ENCODE measurements around the gene TENT4A.

Gene TENT4A

DNA sequence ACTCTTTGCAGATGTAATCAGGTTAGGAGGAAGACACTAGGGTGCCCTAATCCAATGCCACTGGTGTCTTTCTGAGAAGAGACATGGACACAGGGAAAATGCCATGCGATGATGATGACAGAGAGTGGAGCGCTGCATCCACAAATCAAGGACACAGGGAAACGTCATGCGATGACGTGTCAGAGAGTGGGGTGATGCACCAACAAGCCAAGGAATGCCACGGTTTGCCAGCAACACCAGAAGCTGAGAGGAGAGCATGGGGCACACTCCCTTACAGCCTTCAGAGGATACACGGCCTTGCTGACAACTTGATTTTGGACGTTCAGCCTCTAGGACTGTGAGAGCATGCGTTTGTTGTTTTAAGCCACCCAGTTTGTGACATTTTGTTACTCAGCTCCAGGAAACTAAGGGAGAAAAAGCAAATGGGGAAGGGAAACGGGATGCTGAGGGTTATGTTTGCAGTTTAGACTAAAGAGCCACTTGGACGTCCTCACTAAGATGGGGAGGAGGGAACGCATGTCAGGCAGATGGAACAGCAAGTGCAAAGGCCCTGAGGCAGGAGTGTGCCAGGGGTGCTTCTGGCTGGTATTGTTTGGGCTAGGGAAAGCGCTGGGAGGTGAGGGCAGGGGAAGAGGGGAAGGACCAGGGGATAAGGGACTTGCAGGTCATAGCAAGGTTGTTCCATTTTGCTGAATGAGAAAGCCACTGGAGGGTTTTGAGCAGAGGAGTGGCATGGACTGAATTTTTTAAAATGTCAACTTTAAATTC lies 2.5 kb upstream of the TENT4A start:
- TF ChIP-seq, protein P1, sequence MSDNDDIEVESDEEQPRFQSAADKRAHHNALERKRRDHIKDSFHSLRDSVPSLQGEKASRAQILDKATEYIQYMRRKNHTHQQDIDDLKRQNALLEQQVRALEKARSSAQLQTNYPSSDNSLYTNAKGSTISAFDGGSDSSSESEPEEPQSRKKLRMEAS (IDR thresholded peaks at IDR 0.05; ENCODE audit: low read depth, low read length): no peak
- TF ChIP-seq, protein P2, sequence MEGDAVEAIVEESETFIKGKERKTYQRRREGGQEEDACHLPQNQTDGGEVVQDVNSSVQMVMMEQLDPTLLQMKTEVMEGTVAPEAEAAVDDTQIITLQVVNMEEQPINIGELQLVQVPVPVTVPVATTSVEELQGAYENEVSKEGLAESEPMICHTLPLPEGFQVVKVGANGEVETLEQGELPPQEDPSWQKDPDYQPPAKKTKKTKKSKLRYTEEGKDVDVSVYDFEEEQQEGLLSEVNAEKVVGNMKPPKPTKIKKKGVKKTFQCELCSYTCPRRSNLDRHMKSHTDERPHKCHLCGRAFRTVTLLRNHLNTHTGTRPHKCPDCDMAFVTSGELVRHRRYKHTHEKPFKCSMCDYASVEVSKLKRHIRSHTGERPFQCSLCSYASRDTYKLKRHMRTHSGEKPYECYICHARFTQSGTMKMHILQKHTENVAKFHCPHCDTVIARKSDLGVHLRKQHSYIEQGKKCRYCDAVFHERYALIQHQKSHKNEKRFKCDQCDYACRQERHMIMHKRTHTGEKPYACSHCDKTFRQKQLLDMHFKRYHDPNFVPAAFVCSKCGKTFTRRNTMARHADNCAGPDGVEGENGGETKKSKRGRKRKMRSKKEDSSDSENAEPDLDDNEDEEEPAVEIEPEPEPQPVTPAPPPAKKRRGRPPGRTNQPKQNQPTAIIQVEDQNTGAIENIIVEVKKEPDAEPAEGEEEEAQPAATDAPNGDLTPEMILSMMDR (IDR thresholded peaks at IDR 0.05; ENCODE audit: low read depth, low read length): no peak
- TF ChIP-seq POLR2A (IDR thresholded peaks at IDR 0.05; ENCODE audit: extremely low read depth, insufficient read length): no peak
- TF ChIP-seq MYC (IDR thresholded peaks at IDR 0.05; ENCODE audit: low read depth, low read length): no peak
- H3K4me3 ChIP-seq (ENCODE audit: low read depth, low read length): no peak overlapping the region
- no peak for DNase-seq (ENCODE audit: low read depth)

DNA sequence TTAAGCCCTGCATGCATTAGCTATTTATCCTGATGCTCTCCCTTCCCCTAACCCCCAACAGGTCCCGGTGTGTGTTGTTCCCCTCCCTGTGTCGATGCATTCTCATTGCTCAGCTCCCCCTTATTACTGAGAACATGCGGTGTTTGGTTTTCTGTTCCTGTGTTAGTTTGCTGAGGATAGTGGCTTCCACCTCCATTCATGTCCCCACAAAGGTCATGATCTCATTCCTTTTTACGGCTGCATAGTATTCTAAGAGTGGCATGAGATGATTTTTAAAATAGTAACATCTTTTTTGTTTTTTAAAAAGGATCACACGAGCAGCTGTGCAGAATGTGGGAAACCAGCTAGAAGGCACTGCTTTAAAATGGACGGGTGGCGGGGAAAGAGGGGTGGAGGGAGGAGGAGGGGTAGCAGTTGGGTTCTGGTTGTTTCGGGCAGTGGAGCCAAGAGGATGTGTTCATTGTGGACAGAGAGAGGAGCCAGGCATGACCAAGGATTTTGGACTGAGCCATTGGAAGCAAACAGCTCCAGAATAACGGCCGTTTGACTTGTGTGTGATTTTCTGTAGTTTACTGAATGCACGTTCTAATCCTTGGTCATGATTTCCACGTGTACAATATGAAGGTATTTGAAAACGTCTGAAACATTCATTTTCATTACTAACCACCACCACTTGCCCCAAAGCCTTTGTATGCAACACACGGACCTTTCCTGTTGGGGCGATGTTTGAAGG lies 1.7 kb upstream of the TENT4A start:
- DNase-seq (ENCODE audit: low read depth): no peak
- TF ChIP-seq, protein P1 (IDR thresholded peaks at IDR 0.05; ENCODE audit: low read depth, low read length): peak; percentile 56
- TF ChIP-seq, protein P2 (IDR thresholded peaks at IDR 0.05; ENCODE audit: low read depth, low read length): no peak
- no peak for TF ChIP-seq MYC (IDR thresholded peaks at IDR 0.05; ENCODE audit: low read depth, low read length)
- no peak for TF ChIP-seq POLR2A (IDR thresholded peaks at IDR 0.05; ENCODE audit: extremely low read depth, insufficient read length)
- H3K4me3 ChIP-seq (ENCODE audit: low read depth, low read length): peak overlapping the region; percentile 71

DNA sequence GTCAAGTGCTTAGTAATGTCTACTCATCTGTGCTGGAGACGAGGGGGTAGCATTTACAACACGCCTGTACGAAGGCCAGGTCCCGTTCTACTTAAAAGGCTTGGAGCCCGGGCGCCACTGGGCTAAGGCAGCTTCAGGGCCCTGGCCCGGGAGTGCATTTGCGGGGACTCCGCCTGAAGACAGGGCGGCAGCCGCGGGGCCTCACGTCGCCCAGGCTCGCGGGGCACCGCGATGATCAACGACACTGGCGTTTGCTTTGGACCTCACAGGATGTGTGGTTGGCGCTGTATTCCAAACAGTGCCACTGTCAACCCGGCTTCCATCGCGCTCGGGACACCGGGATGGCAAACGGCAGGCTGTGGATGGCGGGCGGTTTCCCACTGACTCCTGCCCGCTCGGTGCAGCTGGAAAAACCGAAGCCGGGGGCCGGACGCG lies 1.1 kb upstream of the TENT4A start:
- TF ChIP-seq, protein P2 (IDR thresholded peaks at IDR 0.05; ENCODE audit: low read depth, low read length): peak; percentile 10
- TF ChIP-seq, protein P1 (IDR thresholded peaks at IDR 0.05; ENCODE audit: low read depth, low read length): no peak; the same call in 1 of the 2 replicates
- TF ChIP-seq MYC (IDR thresholded peaks at IDR 0.05; ENCODE audit: low read depth, low read length) (no peak), POLR2A (IDR thresholded peaks at IDR 0.05; ENCODE audit: extremely low read depth, insufficient read length) (peak; percentile 19)
- DNase-seq (ENCODE audit: low read depth): peak; percentile 78
- peak overlapping the region; percentile 71 for H3K4me3 ChIP-seq (ENCODE audit: low read depth, low read length)

DNA sequence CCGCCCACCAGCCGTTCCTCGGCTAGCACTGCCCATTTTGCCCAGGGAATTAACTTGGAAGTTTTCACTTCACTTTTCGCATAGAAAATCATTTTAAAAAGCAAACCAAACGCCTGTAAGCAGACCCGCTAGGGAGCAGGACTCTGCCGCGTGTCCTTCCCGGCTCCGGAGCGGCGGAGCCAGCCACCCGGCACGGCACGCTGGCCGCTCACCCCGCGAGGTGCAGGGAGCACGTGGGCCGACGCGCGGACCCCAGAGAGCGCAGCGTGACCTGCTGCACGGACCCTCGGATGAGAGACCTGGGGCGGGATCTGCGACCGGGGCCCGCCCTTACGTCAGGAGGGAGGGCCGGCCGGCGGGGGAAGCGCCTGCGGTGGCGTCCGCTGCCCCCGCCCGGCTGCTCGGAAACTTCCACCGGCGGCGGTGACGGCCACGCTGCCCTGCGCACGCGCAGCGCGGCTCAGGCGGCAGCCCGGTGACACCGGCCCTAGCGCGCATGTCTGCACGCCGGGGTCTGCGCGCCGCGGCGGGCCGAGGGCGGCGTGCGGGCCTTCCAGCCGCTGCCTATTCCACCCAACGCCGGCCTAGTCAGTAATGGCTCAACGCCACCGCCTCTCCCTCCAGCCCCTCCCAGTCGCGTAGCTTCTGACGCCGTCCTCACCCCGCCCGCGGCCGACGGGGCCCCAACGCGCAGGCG lies 507 bp upstream of the TENT4A start:
- DNase-seq (ENCODE audit: low read depth): peak; percentile 97
- H3K4me3 ChIP-seq (ENCODE audit: low read depth, low read length): peak overlapping the region; percentile 71
- TF ChIP-seq POLR2A (IDR thresholded peaks at IDR 0.05; ENCODE audit: extremely low read depth, insufficient read length) (peak; percentile 78), MYC (IDR thresholded peaks at IDR 0.05; ENCODE audit: low read depth, low read length) (peak; percentile 98)
- TF ChIP-seq, protein P2 (IDR thresholded peaks at IDR 0.05; ENCODE audit: low read depth, low read length): no peak
- TF ChIP-seq, protein P1 (IDR thresholded peaks at IDR 0.05; ENCODE audit: low read depth, low read length): peak; percentile 98

DNA sequence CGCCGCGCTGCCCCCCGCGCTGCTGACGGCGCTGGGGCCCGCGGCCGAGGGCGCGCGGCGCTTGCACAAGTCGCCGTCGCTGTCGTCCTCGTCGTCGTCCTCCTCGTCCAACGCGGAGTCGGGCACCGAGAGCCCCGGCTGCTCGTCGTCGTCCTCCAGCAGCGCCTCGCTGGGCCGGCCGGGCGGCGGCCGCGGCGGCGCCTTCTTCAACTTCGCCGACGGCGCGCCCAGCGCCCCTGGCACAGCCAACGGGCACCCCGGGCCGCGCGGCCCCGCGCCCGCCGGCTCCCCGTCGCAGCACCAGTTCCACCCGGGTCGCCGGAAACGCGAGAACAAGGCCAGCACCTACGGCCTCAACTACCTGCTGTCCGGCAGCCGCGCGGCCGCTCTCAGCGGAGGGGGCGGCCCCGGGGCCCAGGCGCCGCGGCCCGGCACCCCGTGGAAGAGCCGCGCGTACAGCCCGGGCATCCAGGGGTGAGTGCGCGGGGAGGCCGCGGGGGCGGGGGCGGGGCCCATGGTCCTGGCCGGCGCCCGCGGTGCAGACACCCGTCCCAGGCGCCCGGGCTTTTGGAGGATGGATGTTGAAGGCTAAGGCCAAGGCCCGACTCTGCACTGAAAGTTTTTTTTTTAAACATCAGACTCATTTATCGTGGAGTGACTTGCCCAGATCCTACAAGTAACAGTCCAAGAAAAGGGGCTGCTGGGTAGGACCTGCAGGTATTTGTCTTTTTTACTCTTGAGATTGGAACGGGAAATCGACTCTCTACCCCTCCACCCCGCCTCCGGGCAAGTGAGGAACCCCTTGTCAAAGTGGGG lies 1.2 kb downstream of the TENT4A start:
- H3K4me3 ChIP-seq (ENCODE audit: low read depth, low read length): peak overlapping the region; percentile 87
- DNase-seq (ENCODE audit: low read depth): peak; percentile 57
- TF ChIP-seq POLR2A (IDR thresholded peaks at IDR 0.05; ENCODE audit: extremely low read depth, insufficient read length) (no peak), MYC (IDR thresholded peaks at IDR 0.05; ENCODE audit: low read depth, low read length) (no peak)
- TF ChIP-seq, protein P1 (IDR thresholded peaks at IDR 0.05; ENCODE audit: low read depth, low read length): no peak
- TF ChIP-seq, protein P2 (IDR thresholded peaks at IDR 0.05; ENCODE audit: low read depth, low read length): no peak

Data from NB4 (cell line).